Fibroblast of lung (primary cell): ENCODE measurements around the gene CHCHD6.

ENCODE experiments used
- EZH2 ChIP-seq: IDR thresholded peaks from 2 replicates; pipeline ENCODE4 v1.5.1; 2012; ENCODE audit warnings: low read length, control low read depth, mild to moderate bottlenecking; ENCODE audit errors: missing control alignments
- TF ChIP-seq, protein P1 (sequence below), 2 donors: IDR thresholded peaks in 1 of 2; conservative IDR thresholded peaks in 1 of 2; 1 replicate in 1 of 2; 2 replicates in 1 of 2; pipeline ENCODE4 v1.5.1; 2011 to 2012; ENCODE audit warnings: low read length in 2 of 2, control low read depth in 1 of 2, inconsistent platforms in 1 of 2, low read depth in 1 of 2, mild to moderate bottlenecking in 1 of 2

DNA sequence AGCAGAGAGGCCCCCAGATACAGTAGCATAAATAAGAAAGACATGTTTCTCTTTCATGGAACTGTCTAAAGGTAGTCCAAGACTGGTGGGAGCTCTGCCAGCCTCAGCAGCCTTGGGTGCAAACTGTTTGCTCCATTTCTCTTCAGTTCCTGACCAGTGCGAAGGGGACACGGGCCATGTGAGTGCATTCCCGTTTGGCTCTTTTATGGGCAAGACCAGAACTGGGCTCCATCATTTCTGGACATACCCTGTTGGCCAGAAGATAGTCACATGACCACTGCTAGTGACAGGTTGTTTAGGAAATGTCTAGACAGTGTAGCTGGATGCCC is 45.5 kb downstream of the CHCHD6 start:
- TF ChIP-seq, protein P1, sequence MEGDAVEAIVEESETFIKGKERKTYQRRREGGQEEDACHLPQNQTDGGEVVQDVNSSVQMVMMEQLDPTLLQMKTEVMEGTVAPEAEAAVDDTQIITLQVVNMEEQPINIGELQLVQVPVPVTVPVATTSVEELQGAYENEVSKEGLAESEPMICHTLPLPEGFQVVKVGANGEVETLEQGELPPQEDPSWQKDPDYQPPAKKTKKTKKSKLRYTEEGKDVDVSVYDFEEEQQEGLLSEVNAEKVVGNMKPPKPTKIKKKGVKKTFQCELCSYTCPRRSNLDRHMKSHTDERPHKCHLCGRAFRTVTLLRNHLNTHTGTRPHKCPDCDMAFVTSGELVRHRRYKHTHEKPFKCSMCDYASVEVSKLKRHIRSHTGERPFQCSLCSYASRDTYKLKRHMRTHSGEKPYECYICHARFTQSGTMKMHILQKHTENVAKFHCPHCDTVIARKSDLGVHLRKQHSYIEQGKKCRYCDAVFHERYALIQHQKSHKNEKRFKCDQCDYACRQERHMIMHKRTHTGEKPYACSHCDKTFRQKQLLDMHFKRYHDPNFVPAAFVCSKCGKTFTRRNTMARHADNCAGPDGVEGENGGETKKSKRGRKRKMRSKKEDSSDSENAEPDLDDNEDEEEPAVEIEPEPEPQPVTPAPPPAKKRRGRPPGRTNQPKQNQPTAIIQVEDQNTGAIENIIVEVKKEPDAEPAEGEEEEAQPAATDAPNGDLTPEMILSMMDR (conservative IDR thresholded peaks at IDR 0.05 in 1 of 2, IDR thresholded peaks at IDR 0.05 in 1 of 2; ENCODE audit: low read depth in 1 of 2, low read length in 2 of 2): no peak
- no peak for TF ChIP-seq EZH2
